GM23338 (cell line): ENCODE measurements around the gene ANKRD50. TPM values are rescaled to one million over a fixed set of nuclear protein-coding genes. Genes with fewer than 3 reads are reported as not detected.

Experiments
- ATAC-seq: fragments of 200-7000 bp; cut with Tn5 transposase; 3 replicates; pipeline ENCODE4 v1.9.1; 2020
- DNase-seq: peaks from one replicate; pipeline ENCODE4 v3.0.0-alpha.2; 2015; ENCODE audit warnings: low spot score
- H2AFZ ChIP-seq: fragments of 200-600 bp; sonication (generic); 2 replicates; pipeline ENCODE4 v1.8.0; 2016; ENCODE audit warnings: antibody characterized with exemption, mild to moderate bottlenecking, moderate library complexity
- H3F3A ChIP-seq: fragments of 200-600 bp; sonication (generic); replicated peaks from 2 replicates; pipeline ENCODE4 v1.8.0; 2017; ENCODE audit warnings: antibody characterized with exemption, mixed run types, low read depth
- H3K27ac ChIP-seq: fragments of 200-600 bp; sonication (generic); 2 replicates; pipeline ENCODE4 v1.6.1; 2016; ENCODE audit warnings: low read depth
- H3K27me3 ChIP-seq: fragments of 200-600 bp; sonication (generic); 2 replicates; pipeline ENCODE4 v1.8.0; 2016; ENCODE audit warnings: mild to moderate bottlenecking, mixed run types, moderate library complexity; ENCODE audit not compliant: insufficient read depth
- H3K36me3 ChIP-seq: fragments of 200-600 bp; sonication (generic); 2 replicates; pipeline ENCODE4 v1.8.0; 2016; ENCODE audit warnings: mild to moderate bottlenecking; ENCODE audit not compliant: insufficient read depth
- H3K4me1 ChIP-seq: fragments of 200-600 bp; sonication (generic); 2 replicates; pipeline ENCODE4 v1.8.0; 2016; ENCODE audit warnings: mild to moderate bottlenecking, moderate library complexity; ENCODE audit not compliant: insufficient read depth
- H3K4me2 ChIP-seq: fragments of 200-600 bp; sonication (generic); 2 replicates; pipeline ENCODE4 v1.7.1; 2017; ENCODE audit warnings: mixed run types
- H3K4me3 ChIP-seq: fragments of 200-600 bp; sonication (generic); 2 replicates; pipeline ENCODE4 v1.6.1; 2016; ENCODE audit warnings: mixed run types
- H3K79me2 ChIP-seq: fragments of 200-600 bp; sonication (generic); replicated peaks from 2 replicates; pipeline ENCODE4 v1.8.0; 2017; ENCODE audit warnings: mild to moderate bottlenecking; ENCODE audit not compliant: insufficient read depth
- H3K9me2 ChIP-seq: fragments of 200-600 bp; sonication (generic); 2 replicates; pipeline ENCODE4 v1.8.0; 2017; ENCODE audit not compliant: insufficient read depth
- H4K20me1 ChIP-seq: fragments of 200-600 bp; sonication (generic); replicated peaks from 2 replicates; pipeline ENCODE4 v1.8.0; 2017; ENCODE audit warnings: mild to moderate bottlenecking; ENCODE audit not compliant: insufficient read depth
- H3K27ac Mint-ChIP-seq: 2 replicates; pipeline ENCODE4 v1.8.0; 2020; ENCODE audit warnings: inconsistent platforms, mild to moderate bottlenecking, moderate library complexity, mixed read lengths
- H3K27me3 Mint-ChIP-seq: 3 replicates; pipeline ENCODE4 v1.8.0; 2022; ENCODE audit warnings: low read depth, mild to moderate bottlenecking, moderate library complexity, mixed read lengths, inconsistent platforms; ENCODE audit not compliant: insufficient read depth, poor library complexity
- H3K36me3 Mint-ChIP-seq: 3 replicates; pipeline ENCODE4 v1.8.0; 2021; ENCODE audit warnings: low read depth, mild to moderate bottlenecking, inconsistent platforms, moderate library complexity, mixed read lengths
- H3K4me1 Mint-ChIP-seq: 3 replicates; pipeline ENCODE4 v1.8.0; 2020; ENCODE audit warnings: mild to moderate bottlenecking, inconsistent platforms, mixed read lengths
- H3K4me3 Mint-ChIP-seq: 3 replicates; pipeline ENCODE4 v1.8.0; 2021; ENCODE audit warnings: moderate library complexity, mild to moderate bottlenecking, inconsistent platforms, mixed read lengths
- H3K9me3 Mint-ChIP-seq: 3 replicates; pipeline ENCODE4 v1.8.0; 2020; ENCODE audit warnings: moderate library complexity, mild to moderate bottlenecking, inconsistent platforms, mixed read lengths
- CREB1 ChIP-seq: fragments of 250-450 bp; sonication (Bioruptor Pico); IDR thresholded peaks from 2 replicates; pipeline ENCODE4 v1.5.0; 2020; ENCODE audit warnings: low read depth, mild to moderate bottlenecking, moderate library complexity
- ETS1 ChIP-seq: IDR thresholded peaks from 2 replicates; pipeline ENCODE4 v1.6.1; 2016; ENCODE audit warnings: antibody characterized with exemption
- EZH2 ChIP-seq: fragments of 200-600 bp; sonication (generic); IDR thresholded peaks from one replicate; pipeline ENCODE4 v1.8.0; 2017; ENCODE audit warnings: antibody characterized with exemption, mild to moderate bottlenecking, low read depth; ENCODE audit not compliant: unreplicated experiment
- EZH2phosphoT487 ChIP-seq: fragments of 200-600 bp; sonication (generic); IDR thresholded peaks from one replicate; pipeline ENCODE4 v1.8.1; 2018; ENCODE audit warnings: antibody characterized with exemption; ENCODE audit not compliant: unreplicated experiment
- JUNB ChIP-seq: IDR thresholded peaks from one replicate; pipeline ENCODE4 v1.6.1; 2016; ENCODE audit warnings: antibody characterized with exemption; ENCODE audit not compliant: unreplicated experiment
- NANOG ChIP-seq: IDR thresholded peaks from 2 replicates; pipeline ENCODE4 v1.6.1; 2016; ENCODE audit warnings: antibody characterized with exemption, borderline replicate concordance
- POLR2AphosphoS5 ChIP-seq: IDR thresholded peaks from 2 replicates; pipeline ENCODE4 v1.6.1; 2016; ENCODE audit warnings: antibody characterized with exemption, low read depth
- STAT1 ChIP-seq: IDR thresholded peaks from one replicate; pipeline ENCODE4 v1.6.1; 2016; ENCODE audit warnings: antibody characterized with exemption; ENCODE audit not compliant: unreplicated experiment
- ZNF114 ChIP-seq: fragments of 250-450 bp; sonication (Bioruptor Pico); IDR thresholded peaks from 2 replicates; pipeline ENCODE4 v1.5.0; 2020; ENCODE audit warnings: mild to moderate bottlenecking, moderate library complexity
- ZNF331 ChIP-seq: fragments of 250-450 bp; sonication (Bioruptor Pico); IDR thresholded peaks from 2 replicates; pipeline ENCODE4 v1.5.0; 2020; ENCODE audit warnings: low read depth, mild to moderate bottlenecking, moderate library complexity
- polyA plus RNA-seq: library from polyadenylated mRNA; unstranded; fragments of >200 nt; fragmentation: Nextera tagmentation; extraction: Ambion mirVana; gene quantifications from 2 replicates; pipeline ENCODE4 v1.2.1, GENCODE V29; 2016
- total RNA-seq: library from RNA; depleted of rRNA; stranded (reverse); fragments of >200 nt; shearing (Covaris generic); gene quantifications from 2 replicates; pipeline ENCODE4 v1.2.3, GENCODE V29; 2014
- TF ChIP-seq, protein P1 (sequence below): IDR thresholded peaks from one replicate; pipeline ENCODE4 v1.6.1; 2018; ENCODE audit warnings: antibody characterized with exemption; ENCODE audit not compliant: unreplicated experiment
- TF ChIP-seq, protein P2 (sequence below), 2 experiments: fragments of 200-600 bp in 1 of 2; sonication (generic) in 1 of 2; conservative IDR thresholded peaks; 2 replicates each; pipeline versions ENCODE4 v1.5.1 to v1.6.1; 2016 to 2017; ENCODE audit warnings: antibody characterized with exemption in 2 of 2, low read depth in 2 of 2, mild to moderate bottlenecking in 2 of 2, moderate library complexity in 1 of 2

ANKRD50 gene
- total and polyA plus RNA-seq, 2 experiments from 2014 or later: 5.9 to 27.6 TPM

GRCh38 chr4:124644621-124645020 lies 67.9 kb downstream of the ANKRD50 start:
- Histone ChIP-seq H3K79me2 (no peaks in the 10 kb centered on the region), H3K9me2 (no peaks in the 10 kb centered on the region), H4K20me1 (no peaks in the 10 kb centered on the region), H3F3A (no peaks in the 10 kb centered on the region), H3K36me3 (no peaks in the 10 kb centered on the region), H3K27me3 (no peaks in the 10 kb centered on the region), H3K4me1 (peaks cover 19% of the 10 kb centered on the region), H3K27ac (no peak overlapping the region), H3K4me3 (no peak overlapping the region), H3K4me2 (no peak overlapping the region), H2AFZ (no peak overlapping the region)
- no peaks in the 10 kb centered on the region for H3K36me3 Mint-ChIP-seq
- no peak overlapping the region for H3K4me3 Mint-ChIP-seq
- peaks cover 23% of the 10 kb centered on the region for H3K4me1 Mint-ChIP-seq
- H3K27me3 Mint-ChIP-seq: no peaks in the 10 kb centered on the region
- DNase-seq (no peak), ATAC-seq (no peak)
- H3K9me3 Mint-ChIP-seq: no peaks in the 10 kb centered on the region
- no peak overlapping the region for H3K27ac Mint-ChIP-seq
- TF ChIP-seq POLR2AphosphoS5: no peak
- TF ChIP-seq EZH2: no peak
- TF ChIP-seq ETS1: no peak
- TF ChIP-seq ZNF331 (CRISPR knock-in tag): no peak
- TF ChIP-seq, protein P1, sequence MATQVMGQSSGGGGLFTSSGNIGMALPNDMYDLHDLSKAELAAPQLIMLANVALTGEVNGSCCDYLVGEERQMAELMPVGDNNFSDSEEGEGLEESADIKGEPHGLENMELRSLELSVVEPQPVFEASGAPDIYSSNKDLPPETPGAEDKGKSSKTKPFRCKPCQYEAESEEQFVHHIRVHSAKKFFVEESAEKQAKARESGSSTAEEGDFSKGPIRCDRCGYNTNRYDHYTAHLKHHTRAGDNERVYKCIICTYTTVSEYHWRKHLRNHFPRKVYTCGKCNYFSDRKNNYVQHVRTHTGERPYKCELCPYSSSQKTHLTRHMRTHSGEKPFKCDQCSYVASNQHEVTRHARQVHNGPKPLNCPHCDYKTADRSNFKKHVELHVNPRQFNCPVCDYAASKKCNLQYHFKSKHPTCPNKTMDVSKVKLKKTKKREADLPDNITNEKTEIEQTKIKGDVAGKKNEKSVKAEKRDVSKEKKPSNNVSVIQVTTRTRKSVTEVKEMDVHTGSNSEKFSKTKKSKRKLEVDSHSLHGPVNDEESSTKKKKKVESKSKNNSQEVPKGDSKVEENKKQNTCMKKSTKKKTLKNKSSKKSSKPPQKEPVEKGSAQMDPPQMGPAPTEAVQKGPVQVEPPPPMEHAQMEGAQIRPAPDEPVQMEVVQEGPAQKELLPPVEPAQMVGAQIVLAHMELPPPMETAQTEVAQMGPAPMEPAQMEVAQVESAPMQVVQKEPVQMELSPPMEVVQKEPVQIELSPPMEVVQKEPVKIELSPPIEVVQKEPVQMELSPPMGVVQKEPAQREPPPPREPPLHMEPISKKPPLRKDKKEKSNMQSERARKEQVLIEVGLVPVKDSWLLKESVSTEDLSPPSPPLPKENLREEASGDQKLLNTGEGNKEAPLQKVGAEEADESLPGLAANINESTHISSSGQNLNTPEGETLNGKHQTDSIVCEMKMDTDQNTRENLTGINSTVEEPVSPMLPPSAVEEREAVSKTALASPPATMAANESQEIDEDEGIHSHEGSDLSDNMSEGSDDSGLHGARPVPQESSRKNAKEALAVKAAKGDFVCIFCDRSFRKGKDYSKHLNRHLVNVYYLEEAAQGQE: no peak

DNA sequence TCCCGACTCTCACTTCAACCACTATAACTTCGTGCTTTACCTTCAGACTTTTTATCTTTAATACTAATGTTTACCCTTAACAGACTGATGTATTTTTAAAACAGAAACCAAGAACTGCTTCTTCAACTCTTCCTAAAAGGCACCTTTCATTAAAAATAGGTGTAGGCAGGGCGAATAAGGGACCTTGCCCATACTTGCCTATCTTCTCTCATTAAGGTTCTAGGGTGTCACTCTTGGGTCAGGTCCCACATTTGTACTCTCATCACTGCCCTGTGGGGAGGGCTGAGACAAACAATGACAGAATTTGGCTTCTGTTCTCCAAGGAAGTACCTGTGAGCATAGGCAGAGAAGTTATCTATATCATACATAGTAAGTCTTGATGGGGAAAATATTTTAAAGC lies 69.7 kb downstream of the ANKRD50 start:
- peak overlapping the region; percentile 34 for H3K4me2 ChIP-seq
- H2AFZ ChIP-seq: no peak overlapping the region
- peaks cover 3% of the 10 kb centered on the region; the same call in 1 of the 3 replicates for H3K9me3 Mint-ChIP-seq
- TF ChIP-seq ZNF331 (CRISPR knock-in tag) (no peak), EZH2 (no peak), CREB1 (CRISPR knock-in tag) (no peak), POLR2AphosphoS5 (no peak), JUNB (no peak), ZNF114 (CRISPR knock-in tag) (no peak), NANOG (no peak), STAT1 (no peak), ETS1 (no peak), EZH2phosphoT487 (no peak)
- TF ChIP-seq, protein P2, sequence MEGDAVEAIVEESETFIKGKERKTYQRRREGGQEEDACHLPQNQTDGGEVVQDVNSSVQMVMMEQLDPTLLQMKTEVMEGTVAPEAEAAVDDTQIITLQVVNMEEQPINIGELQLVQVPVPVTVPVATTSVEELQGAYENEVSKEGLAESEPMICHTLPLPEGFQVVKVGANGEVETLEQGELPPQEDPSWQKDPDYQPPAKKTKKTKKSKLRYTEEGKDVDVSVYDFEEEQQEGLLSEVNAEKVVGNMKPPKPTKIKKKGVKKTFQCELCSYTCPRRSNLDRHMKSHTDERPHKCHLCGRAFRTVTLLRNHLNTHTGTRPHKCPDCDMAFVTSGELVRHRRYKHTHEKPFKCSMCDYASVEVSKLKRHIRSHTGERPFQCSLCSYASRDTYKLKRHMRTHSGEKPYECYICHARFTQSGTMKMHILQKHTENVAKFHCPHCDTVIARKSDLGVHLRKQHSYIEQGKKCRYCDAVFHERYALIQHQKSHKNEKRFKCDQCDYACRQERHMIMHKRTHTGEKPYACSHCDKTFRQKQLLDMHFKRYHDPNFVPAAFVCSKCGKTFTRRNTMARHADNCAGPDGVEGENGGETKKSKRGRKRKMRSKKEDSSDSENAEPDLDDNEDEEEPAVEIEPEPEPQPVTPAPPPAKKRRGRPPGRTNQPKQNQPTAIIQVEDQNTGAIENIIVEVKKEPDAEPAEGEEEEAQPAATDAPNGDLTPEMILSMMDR (conservative IDR thresholded peaks at IDR 0.05; ENCODE audit: low read depth in 2 of 2): no peak
- TF ChIP-seq, protein P1: no peak

More for the DNA sequence above, 69.7 kb downstream of the ANKRD50 start:
- Mint-ChIP-seq H3K36me3 (peaks cover 9% of the 10 kb centered on the region), H3K27ac (peak overlapping the region; percentile 70), H3K27me3 (no peaks in the 10 kb centered on the region), H3K4me3 (no peak overlapping the region), H3K4me1 (peaks cover 28% of the 10 kb centered on the region)
- Histone ChIP-seq H3K9me2 (no peaks in the 10 kb centered on the region), H3K36me3 (no peaks in the 10 kb centered on the region), H4K20me1 (no peaks in the 10 kb centered on the region), H3K79me2 (no peaks in the 10 kb centered on the region), H3K27ac (no peak overlapping the region), H3F3A (no peaks in the 10 kb centered on the region), H3K4me1 (peaks cover 19% of the 10 kb centered on the region), H3K4me3 (no peak overlapping the region), H3K27me3 (no peaks in the 10 kb centered on the region)
- ATAC-seq (no peak), DNase-seq (no peak)
